ENCODE measurements around the gene NLGN1.
A peak's percentile ranks its signal among the peaks of the same experiment; 100 is the strongest.

Gene NLGN1

DNA sequence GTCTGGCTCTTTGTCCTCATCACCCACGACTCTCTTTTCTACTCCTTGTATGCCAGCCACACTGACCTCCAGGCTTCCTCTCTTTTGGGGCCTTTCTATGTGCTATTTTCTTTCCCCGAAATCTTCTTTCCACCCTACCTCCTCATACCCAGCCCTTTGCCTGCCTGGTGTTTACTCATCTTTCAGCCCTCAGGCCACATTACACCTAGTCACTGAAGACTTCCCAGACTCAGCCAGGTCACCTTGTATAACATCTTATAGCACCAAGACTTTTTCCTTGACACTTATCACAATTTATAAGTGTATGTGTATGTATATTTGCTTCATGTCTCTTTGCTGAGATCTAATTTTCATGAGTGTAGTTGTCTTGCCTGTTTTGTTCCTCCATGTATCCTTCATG, 396.4 kb downstream of the NLGN1 start:
- DNase-seq (ENCODE audit: low read depth in 1 of 2, low spot score in 1 of 2) = peak in 1 of 2 experiments; percentile 41
- in situ Hi-C loops (cut with HindIII; ENCODE audit: low pct_unique_long_range_greater_than_20kb, low sequenced_read_pairs) = no loop called here

GRCh38 chr3:173796405-173796804, 398.9 kb downstream of the NLGN1 start:
- in situ Hi-C loops (cut with HindIII; ENCODE audit: low pct_unique_long_range_greater_than_20kb, low sequenced_read_pairs) = no loop called here
- no peak for DNase-seq (ENCODE audit: low read depth in 1 of 2, low spot score in 1 of 2)
- TF ChIP-seq JUND (IDR thresholded peaks at IDR 0.05; ENCODE audit: low read depth) = no peak

More for the DNA sequence above, 396.4 kb downstream of the NLGN1 start:
- no peak for TF ChIP-seq JUND (IDR thresholded peaks at IDR 0.05; ENCODE audit: low read depth)

- DNase-seq (ENCODE audit: low read depth in 1 of 2, low spot score in 1 of 2) = no peak
- in situ Hi-C loops (cut with HindIII; ENCODE audit: low pct_unique_long_range_greater_than_20kb, low sequenced_read_pairs) = no loop called here
- no peak for TF ChIP-seq JUND (IDR thresholded peaks at IDR 0.05; ENCODE audit: low read depth)
Measured at GRCh38 chr3:173796890-173797289, 399.3 kb downstream of the NLGN1 start.

- DNase-seq (ENCODE audit: low read depth in 1 of 2, low spot score in 1 of 2) = no peak
- in situ Hi-C loops (cut with HindIII; ENCODE audit: low pct_unique_long_range_greater_than_20kb, low sequenced_read_pairs) = no loop called here
- no peak for TF ChIP-seq JUND (IDR thresholded peaks at IDR 0.05; ENCODE audit: low read depth)
Measured at GRCh38 chr3:173799060-173799816, 401.7 kb downstream of the NLGN1 start.

DNA sequence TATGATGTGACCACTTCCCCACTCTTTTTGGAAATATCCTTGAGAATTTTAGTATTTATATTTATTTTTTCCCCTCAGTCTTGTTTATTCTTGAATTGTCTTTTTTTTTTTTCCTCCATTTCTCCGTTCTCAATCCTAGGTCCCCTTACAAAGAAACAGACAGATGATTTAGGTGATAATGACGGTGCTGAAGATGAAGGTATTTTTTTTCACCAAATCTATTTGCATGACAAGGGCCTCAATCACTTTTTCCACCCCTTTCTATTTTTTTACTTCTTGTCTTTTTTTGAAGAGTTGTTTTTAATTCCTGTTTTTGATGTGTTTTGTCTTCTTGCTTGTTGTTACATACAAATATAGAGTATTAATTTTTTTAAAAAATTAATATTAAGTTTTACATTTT, 402.6 kb downstream of the NLGN1 start:
- DNase-seq (ENCODE audit: low read depth in 1 of 2, low spot score in 1 of 2) = no peak

DNA sequence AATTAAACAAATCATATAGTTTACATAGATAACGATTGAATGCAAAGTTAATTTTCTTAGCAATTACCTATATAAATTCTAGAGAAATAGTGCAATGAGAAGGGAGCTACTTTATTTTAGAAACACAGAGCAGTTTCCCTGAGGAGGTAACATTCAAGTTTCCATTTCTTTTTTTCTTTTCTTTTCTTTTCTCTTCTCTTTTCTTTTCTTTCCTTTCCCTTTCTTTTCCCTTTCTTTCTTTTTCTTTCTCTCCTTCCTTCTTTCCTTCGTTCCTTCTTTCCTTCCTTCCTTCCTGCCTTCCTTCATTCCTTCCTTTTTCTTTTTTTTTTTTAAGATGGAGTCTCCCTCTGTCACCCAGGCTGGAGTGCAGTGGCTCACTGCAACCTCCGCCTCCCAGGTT, 417.3 kb downstream of the NLGN1 start:
- no peak for TF ChIP-seq JUND (IDR thresholded peaks at IDR 0.05; ENCODE audit: low read depth)
- in situ Hi-C loops (cut with HindIII; ENCODE audit: low pct_unique_long_range_greater_than_20kb, low sequenced_read_pairs) = no loop called here
- DNase-seq (ENCODE audit: low read depth in 1 of 2, low spot score in 1 of 2) = no peak

More for the DNA sequence above, 402.6 kb downstream of the NLGN1 start:
- no peak for TF ChIP-seq JUND (IDR thresholded peaks at IDR 0.05; ENCODE audit: low read depth)
- in situ Hi-C loops (cut with HindIII; ENCODE audit: low pct_unique_long_range_greater_than_20kb, low sequenced_read_pairs) = no loop called here

DNA sequence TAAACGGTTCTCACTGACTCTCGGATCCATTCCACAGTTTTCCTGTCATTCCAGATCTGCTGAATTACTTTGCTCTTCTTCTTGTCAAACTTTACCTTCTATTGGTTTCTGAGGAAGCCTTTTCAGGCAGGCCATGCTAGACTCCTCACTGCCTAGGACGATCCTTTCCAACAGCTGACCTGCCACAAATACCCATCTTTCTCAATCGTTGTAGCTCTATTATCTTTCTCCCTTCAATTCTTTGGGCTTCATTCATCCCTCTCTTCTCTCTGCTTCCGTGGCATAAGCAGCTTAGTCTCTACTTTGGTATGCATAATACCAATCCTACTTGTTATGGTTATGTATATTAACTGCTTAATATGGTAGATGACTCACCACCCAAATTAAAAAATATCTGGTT, 421.8 kb downstream of the NLGN1 start:
- in situ Hi-C loops (cut with HindIII; ENCODE audit: low pct_unique_long_range_greater_than_20kb, low sequenced_read_pairs) = no loop called here
- TF ChIP-seq JUND (IDR thresholded peaks at IDR 0.05; ENCODE audit: low read depth) = no peak
- DNase-seq (ENCODE audit: low read depth in 1 of 2, low spot score in 1 of 2) = no peak

DNA sequence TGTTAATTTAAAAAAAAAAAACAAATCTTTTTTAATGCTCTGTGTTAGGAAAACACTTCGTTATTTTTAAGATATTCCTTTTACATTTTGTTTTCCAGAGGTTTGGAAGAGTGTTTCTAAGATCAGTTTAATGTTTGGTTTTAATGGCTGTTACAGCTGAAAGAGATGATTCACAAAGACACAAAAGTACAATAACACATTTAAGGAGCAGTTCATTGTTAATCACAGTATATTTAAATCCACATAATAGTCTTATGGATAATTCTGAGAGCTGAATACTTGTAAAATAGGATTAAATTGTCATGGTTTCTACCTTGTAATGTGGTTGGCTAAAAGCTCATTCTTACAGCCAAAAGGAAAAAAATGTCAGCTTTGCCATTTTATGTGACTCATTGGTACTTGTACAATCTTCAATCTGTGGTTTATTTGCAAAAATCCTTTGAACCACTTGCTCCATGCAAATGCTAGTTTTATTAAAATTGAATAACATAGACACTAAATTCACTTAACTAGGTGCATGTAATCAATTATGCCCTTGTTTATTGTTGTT, 426.4 kb downstream of the NLGN1 start:
- no peak for DNase-seq (ENCODE audit: low read depth in 1 of 2, low spot score in 1 of 2)
- TF ChIP-seq JUND (IDR thresholded peaks at IDR 0.05; ENCODE audit: low read depth) = no peak
- in situ Hi-C loops (cut with HindIII; ENCODE audit: low pct_unique_long_range_greater_than_20kb, low sequenced_read_pairs) = no loop called here

- in situ Hi-C loops (cut with HindIII; ENCODE audit: low pct_unique_long_range_greater_than_20kb, low sequenced_read_pairs) = no loop called here
- no peak for DNase-seq (ENCODE audit: low read depth in 1 of 2, low spot score in 1 of 2)
- TF ChIP-seq JUND (IDR thresholded peaks at IDR 0.05; ENCODE audit: low read depth) = no peak
Measured at GRCh38 chr3:173825730-173826129, 428.2 kb downstream of the NLGN1 start.

DNA sequence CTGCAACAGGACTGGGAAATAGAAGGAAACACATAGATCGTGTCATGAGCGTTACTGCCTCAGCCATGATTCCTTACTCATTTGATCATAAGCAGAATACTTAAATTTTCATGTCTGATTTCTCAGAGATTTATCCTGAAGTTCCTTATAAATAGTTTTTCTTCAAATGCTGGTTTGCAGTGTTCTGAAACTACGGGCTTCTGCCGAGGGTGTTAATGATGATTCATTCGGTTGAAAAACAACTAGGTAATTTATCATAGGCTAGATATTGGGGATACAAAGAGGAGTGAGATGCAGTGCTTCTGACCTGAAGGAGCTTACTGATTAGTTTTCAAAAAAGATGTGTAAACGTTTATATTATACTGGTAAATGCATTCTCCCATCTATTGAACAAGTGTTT, 428.9 kb downstream of the NLGN1 start:
- in situ Hi-C loops (cut with HindIII; ENCODE audit: low pct_unique_long_range_greater_than_20kb, low sequenced_read_pairs) = no loop called here
- DNase-seq (ENCODE audit: low read depth in 1 of 2, low spot score in 1 of 2) = no peak
- no peak for TF ChIP-seq JUND (IDR thresholded peaks at IDR 0.05; ENCODE audit: low read depth)

DNA sequence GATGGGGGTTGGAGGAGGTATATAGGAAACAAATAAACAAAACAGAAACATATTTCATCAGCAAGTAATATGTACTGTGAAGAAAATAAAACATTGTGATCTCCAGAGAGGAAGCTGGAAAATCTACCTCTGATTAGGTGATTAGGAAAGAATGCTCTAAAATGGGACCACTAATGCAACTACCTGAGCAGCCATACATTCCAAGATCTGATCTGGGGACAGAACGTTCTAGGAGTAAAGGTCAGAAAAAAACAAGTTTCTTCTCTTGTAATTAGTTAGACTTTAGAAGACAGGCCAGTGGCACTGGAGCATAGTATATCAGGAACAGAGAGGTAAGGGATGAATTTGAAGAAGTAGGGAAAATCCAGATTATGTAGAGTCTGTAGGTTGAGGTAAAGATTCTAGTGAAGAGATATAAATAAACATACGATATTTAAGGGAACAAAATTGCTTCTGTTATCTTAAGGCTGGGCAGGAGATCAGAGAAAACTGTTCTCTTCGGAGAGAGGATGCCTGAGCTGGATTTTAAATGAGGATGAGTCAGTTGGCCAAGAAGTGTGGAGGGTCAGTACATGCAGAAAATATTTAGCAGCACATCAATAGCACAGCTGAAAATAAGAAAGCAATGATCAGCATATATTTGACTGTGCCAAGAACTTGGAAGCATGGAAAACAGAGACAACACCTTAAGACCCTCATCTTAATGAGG, 429.5 kb downstream of the NLGN1 start:
- no peak for TF ChIP-seq JUND (IDR thresholded peaks at IDR 0.05; ENCODE audit: low read depth)
- no peak for DNase-seq (ENCODE audit: low read depth in 1 of 2, low spot score in 1 of 2)
- in situ Hi-C loops (cut with HindIII; ENCODE audit: low pct_unique_long_range_greater_than_20kb, low sequenced_read_pairs) = no loop called here

- in situ Hi-C loops (cut with HindIII; ENCODE audit: low pct_unique_long_range_greater_than_20kb, low sequenced_read_pairs) = no loop called here
- no peak for TF ChIP-seq JUND (IDR thresholded peaks at IDR 0.05; ENCODE audit: low read depth)
- no peak for DNase-seq (ENCODE audit: low read depth in 1 of 2, low spot score in 1 of 2)
Measured at GRCh38 chr3:173838644-173839043, 441.1 kb downstream of the NLGN1 start.

DNA sequence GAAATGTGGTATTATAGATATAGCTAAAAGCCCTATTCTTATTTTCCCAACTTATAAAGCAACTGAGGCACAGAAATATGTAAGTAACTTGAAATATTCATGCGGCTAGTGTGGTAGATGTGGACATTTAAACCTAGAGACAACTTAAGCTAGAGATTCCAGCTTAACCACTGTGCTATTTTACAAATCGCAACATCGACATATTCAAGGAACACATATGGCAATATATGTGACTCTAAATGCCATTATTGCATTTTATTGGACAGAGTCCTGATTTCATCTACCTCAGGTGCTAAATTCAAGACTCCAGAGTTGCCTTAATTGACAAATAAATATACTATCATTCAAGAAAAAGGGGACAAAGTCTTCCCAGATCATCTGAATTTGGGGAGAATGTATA, 442.3 kb downstream of the NLGN1 start:
- no peak for TF ChIP-seq JUND (IDR thresholded peaks at IDR 0.05; ENCODE audit: low read depth)
- in situ Hi-C loops (cut with HindIII; ENCODE audit: low pct_unique_long_range_greater_than_20kb, low sequenced_read_pairs) = no loop called here

More for the DNA sequence above, 442.3 kb downstream of the NLGN1 start:
- DNase-seq (ENCODE audit: low read depth in 1 of 2, low spot score in 1 of 2) = no peak
